Skeletal muscle satellite cell (primary cell): ENCODE measurements around the gene CDC42SE2.
"Not testable (repeated sequence)": the region's sequence is repeated elsewhere in the genome, so short reads cannot be mapped to it uniquely, and the experiment has no call there.

Experiments
- H3K27me3 ChIP-seq: 2 replicates; pipeline ENCODE4 v1.7.0; 2013; ENCODE audit warnings: low read length; ENCODE audit not compliant: control insufficient read depth, insufficient read depth
- H3K36me3 ChIP-seq: 2 replicates; pipeline ENCODE4 v1.7.0; 2013; ENCODE audit warnings: mild to moderate bottlenecking, control low read depth, low read length; ENCODE audit not compliant: insufficient read depth
- H3K4me1 ChIP-seq: 2 replicates; pipeline ENCODE4 v1.7.0; 2013; ENCODE audit warnings: low read length; ENCODE audit not compliant: control insufficient read depth, insufficient read depth
- H3K4me2 ChIP-seq: 2 replicates; pipeline ENCODE4 v1.7.0; 2013; ENCODE audit warnings: mild to moderate bottlenecking, low read length
- H3K4me3 ChIP-seq: 2 replicates; pipeline ENCODE4 v1.7.0; 2013; ENCODE audit warnings: low read length
- H3K9ac ChIP-seq: 2 replicates; pipeline ENCODE4 v1.7.0; 2013; ENCODE audit warnings: mild to moderate bottlenecking, low read depth, low read length, moderate library complexity
- H3K9me3 ChIP-seq: replicated peaks from 2 replicates; pipeline ENCODE4 v1.7.0; 2013; ENCODE audit warnings: mild to moderate bottlenecking, control low read depth, low read length

Gene CDC42SE2

DNA sequence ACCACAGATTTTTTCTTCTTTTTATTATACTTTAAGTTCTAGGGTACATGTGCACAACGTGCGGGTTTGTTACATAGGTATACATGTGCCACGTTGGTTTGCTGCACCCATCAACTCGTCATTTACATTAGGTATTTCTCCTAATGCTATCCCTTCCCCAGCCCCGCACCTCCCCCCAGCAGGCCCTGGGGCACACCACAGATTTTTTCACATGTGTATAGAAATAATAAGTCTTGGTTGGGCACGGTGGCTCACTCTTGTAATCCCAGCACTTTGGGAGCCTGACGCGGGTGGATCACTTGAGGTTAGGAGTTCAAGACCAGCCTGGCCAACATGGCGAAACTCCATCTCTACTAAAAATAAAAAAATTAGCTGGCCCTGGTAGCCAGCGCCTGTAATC lies 9.8 kb upstream of the CDC42SE2 start:
- H3K4me2 ChIP-seq, H3K4me3 ChIP-seq, H3K27me3 ChIP-seq, H3K9ac ChIP-seq, H3K9me3 ChIP-seq, H3K36me3 ChIP-seq: not testable (repeated sequence)
- peaks cover 13% of the 10 kb centered on the region for H3K4me1 ChIP-seq

DNA sequence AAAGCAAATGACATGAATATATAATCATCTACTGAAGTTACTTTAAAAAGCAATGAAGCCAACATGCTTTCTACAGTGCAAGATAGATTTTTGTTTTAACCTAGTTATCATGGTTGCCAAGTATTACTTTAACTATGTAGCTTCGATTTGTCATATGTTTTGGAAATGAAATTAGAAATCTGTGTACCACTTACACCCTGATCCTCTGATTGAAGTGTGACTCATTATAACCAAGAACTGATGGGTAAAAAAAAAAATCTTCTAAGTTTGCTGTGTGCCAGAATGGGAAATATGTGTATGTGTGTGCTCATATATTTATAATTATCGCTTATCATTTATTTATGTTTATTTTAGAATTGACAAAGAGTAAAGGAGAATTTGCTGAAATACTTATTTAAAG lies 9.1 kb upstream of the CDC42SE2 start:
- Histone ChIP-seq H3K4me2 (no peak overlapping the region), H3K9me3 (no peaks in the 10 kb centered on the region), H3K36me3 (no peaks in the 10 kb centered on the region), H3K4me1 (peaks cover 20% of the 10 kb centered on the region), H3K27me3 (no peaks in the 10 kb centered on the region), H3K4me3 (no peak overlapping the region), H3K9ac (no peak overlapping the region)

DNA sequence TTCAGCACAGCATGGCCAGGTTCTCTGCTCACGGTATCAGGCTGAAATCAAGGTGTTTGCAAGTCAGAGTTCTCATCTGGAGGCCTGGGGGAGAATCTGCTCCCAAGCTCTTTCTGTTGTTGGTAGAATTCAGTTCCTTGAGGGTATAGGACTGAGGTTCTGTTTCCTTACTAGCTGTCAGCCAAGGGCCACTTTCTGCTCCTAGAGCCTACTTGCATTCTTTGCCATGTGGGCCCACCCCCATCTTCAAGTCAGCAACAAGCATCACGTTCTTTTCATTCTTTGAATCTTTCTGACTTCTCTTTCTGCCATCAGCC lies 7.4 kb upstream of the CDC42SE2 start:
- Histone ChIP-seq H3K4me1 (peaks cover 30% of the 10 kb centered on the region), H3K36me3 (no peaks in the 10 kb centered on the region), H3K9ac (no peak overlapping the region), H3K9me3 (no peaks in the 10 kb centered on the region), H3K4me3 (no peak overlapping the region), H3K4me2 (no peak overlapping the region), H3K27me3 (no peaks in the 10 kb centered on the region)

DNA sequence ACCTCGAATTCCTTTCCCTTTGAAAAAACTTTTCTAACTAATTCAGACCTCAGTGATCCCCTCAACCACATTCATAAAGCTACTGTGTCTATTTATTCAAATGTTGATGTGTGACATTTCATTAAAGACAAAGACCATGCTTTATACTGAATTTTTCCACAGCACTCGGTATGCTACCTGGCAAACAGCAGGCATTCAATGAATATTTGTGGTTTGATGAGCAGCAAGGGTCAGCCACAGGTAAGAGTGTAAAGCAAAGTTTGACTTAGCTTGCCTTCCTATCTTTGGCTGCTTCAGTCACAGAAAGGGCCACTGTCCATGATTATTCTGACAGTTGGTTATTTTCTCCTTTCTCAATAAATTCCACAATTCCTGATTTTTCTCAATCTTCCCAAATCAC lies 5.1 kb upstream of the CDC42SE2 start:
- Histone ChIP-seq H3K4me1 (peaks cover 44% of the 10 kb centered on the region), H3K9ac (no peak overlapping the region), H3K36me3 (no peaks in the 10 kb centered on the region), H3K9me3 (no peaks in the 10 kb centered on the region), H3K4me2 (no peak overlapping the region), H3K27me3 (no peaks in the 10 kb centered on the region), H3K4me3 (no peak overlapping the region)

DNA sequence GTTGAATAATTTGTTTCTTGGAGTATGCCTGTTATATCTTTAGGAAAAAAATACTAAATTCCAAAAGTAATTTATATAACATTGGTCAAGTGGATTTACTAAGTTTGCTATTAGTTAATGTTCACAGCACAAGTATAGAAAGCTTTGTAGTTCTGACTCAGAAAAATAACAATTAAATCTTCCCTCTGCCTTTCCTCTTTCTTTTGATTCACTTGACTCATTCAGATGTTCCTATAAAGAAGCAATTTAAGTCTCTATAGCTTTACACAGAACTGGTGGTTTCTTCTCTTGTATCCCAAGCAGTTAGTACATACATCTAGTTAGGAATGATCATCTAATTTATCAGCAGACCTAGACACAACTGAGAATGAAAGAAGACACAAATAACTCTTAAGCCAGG lies 4.5 kb upstream of the CDC42SE2 start:
- Histone ChIP-seq H3K4me2 (peak overlapping the region; percentile 28), H3K9ac (no peak overlapping the region), H3K4me1 (peaks cover 44% of the 10 kb centered on the region), H3K36me3 (no peaks in the 10 kb centered on the region), H3K4me3 (no peak overlapping the region), H3K9me3 (no peaks in the 10 kb centered on the region), H3K27me3 (no peaks in the 10 kb centered on the region)

DNA sequence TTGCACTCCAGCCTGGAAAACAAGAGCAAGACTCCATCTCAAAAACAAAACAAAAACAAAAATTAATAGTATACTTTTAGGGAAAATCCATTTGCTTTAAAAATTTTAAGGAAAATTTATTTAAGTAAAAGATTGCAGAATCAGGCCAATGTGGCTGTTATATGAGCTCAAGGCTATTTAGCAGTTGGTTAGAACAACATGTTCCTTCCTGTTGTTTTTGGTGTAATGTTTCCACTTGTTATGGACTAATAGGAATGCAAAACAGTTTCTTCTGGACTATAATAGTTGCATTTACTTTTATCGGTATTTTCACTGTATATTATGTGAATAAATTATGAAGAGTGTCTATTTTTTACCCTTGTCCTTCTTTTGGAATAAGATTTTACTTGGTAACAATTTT lies 3.0 kb upstream of the CDC42SE2 start:
- Histone ChIP-seq H3K4me2 (peak overlapping the region; percentile 44), H3K4me1 (peaks cover 53% of the 10 kb centered on the region), H3K9me3 (no peaks in the 10 kb centered on the region), H3K4me3 (no peak overlapping the region), H3K36me3 (no peaks in the 10 kb centered on the region), H3K9ac (no peak overlapping the region), H3K27me3 (no peaks in the 10 kb centered on the region)

DNA sequence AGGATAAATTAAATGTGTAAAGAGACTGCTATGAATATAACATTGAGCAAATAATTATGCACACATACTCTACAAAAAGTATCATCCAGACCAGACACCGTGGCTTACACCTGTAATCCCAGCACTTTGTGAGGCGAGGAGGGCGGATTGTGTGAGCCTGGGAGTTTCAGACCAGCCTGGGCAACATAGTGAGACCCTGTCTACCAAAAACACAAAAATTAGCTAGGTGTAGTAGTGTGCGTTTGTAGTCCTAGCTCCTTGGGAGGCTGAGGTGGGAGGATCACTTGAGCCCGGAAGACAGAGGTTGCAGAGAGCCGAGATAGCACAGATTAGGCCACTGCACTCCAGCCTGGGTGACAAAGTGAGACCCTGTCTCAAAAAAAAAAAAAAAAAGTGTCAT lies 2.4 kb upstream of the CDC42SE2 start:
- H3K9ac ChIP-seq: no peak overlapping the region
- peaks cover 55% of the 10 kb centered on the region for H3K4me1 ChIP-seq

DNA sequence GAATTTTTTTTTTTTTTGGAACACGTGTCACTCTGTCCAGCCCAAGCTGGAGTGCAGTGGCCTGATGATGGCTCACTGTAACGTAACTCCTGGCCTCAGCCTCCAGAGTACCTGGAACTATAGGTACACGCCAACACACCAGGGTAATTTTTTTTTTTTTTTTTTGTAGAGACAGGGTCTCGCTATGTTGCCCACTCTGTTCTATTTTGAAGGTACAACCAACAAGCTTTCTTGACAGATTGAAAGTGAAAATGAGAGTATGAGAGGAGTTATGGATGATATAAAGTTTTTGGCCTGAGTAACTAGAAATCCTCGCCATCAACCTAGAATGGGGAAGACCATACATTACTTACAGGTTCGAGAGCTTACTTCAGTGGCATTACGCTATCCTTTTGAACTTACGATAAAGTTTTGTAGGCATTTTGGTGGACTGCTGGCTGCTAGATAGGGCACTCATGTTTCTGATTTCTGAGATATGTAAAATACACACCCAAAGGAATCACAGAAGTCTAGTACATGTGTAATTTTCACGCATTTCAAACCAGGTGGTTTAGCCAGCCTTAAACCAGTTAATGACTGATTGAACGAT lies 806 bp upstream of the CDC42SE2 start:
- Histone ChIP-seq H3K9ac (peak overlapping the region; percentile 94), H3K9me3 (no peaks in the 10 kb centered on the region), H3K27me3 (no peaks in the 10 kb centered on the region), H3K4me3 (peak overlapping the region; percentile 98), H3K36me3 (no peaks in the 10 kb centered on the region), H3K4me1 (peaks cover 52% of the 10 kb centered on the region), H3K4me2 (peak overlapping the region; percentile 96)

More for the DNA sequence above, 2.4 kb upstream of the CDC42SE2 start:
- H3K4me2 ChIP-seq: no peak overlapping the region
- H3K9me3 ChIP-seq: no peaks in the 10 kb centered on the region
- H3K4me3 ChIP-seq: no peak overlapping the region
- H3K36me3 ChIP-seq: no peaks in the 10 kb centered on the region
- no peaks in the 10 kb centered on the region for H3K27me3 ChIP-seq

DNA sequence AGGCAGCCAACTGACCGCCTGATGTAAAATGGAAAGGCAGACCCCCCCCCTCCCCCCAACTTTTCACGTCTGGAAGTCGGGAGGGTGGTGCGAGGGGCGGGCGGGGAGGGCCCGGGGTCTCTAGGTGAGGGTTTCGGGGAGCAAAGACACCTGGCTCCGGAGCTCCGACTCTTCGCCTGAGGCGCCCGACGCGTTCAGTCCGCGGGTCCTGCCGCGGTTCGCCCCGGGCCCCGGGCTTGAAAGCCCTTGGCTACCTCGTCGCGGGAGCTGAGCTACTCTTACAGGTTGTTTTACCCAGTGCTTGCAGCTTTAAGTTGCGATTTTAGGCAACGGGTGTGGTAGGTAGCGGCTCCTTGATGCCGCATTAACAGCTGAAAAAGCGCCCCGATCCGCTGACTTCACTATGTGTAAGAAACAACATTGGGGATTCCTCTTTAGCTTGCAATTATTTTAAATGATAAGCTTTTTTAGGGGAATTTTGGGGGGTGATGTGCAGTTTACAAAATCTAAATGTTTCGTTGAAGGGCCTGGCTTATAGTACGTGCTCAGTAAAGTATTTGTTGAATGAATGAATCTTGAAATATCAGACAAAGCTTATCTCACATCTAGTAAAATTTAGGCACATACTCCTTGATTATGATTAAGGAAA lies 722 bp downstream of the CDC42SE2 start:
- Histone ChIP-seq H3K9me3 (no peaks in the 10 kb centered on the region), H3K36me3 (no peaks in the 10 kb centered on the region), H3K4me2 (peak overlapping the region; percentile 84), H3K4me1 (peaks cover 37% of the 10 kb centered on the region), H3K27me3 (no peaks in the 10 kb centered on the region), H3K9ac (peak overlapping the region; percentile 94), H3K4me3 (peak overlapping the region; percentile 98)

DNA sequence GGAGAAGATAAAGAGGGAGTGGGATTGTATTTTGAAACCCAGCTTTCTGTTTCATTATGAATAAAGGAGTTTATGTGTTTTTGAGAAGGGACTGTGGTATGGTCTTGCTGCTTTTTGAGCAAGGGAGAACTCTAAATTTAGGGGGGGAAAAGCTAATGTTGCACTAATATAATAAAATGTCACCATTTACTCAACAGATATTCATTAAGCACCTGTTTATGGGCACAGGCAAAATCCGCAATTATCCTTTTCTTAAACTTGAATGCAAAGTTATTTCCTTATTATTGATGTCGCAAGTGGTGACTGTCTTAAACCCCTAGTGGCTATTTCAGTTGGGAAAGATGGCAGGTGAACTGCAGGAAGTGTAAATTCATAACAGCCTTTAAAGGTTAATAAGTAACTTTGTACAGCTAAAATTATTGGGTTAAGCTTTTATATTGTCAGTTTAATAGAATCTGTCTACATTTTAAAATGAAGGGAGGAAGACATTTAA lies 1.5 kb downstream of the CDC42SE2 start:
- Histone ChIP-seq H3K9me3 (no peaks in the 10 kb centered on the region), H3K36me3 (no peaks in the 10 kb centered on the region), H3K9ac (peak overlapping the region; percentile 94), H3K4me3 (peak overlapping the region; percentile 98), H3K4me2 (peak overlapping the region; percentile 84), H3K27me3 (no peaks in the 10 kb centered on the region), H3K4me1 (peaks cover 33% of the 10 kb centered on the region)

DNA sequence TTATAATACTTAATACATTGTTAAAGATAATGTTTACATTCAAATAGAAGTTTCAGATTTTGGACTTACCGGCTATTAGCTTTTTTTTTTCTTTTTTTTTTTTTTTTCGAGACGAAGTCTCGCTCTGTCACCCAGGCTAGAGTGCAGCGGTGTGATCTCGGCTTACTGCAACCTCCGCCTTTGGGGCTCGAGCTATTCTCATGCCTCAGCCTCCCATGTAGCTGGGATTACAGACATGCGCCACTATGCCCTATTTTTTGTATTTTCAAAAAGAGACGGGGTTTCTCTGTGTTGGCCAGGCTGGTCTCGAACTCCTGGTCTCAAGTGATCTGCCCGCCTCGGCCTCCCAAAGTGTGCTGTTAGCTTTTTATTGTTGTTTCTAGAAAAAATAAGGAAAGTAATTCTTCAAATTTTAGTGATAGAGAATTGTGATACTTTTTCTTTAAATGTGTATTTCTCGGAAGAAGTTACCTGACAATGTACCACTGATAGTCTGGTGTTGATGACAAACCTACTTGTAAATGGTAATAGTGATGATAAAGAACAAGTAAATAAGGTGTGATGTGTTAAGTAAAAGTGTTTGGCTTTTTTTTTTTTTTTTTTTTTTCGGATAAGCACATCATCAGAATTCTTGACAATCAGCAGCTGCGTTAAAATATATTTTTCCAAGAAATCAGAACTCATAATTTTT lies 2.7 kb downstream of the CDC42SE2 start:
- H3K36me3 ChIP-seq: no peaks in the 10 kb centered on the region
- H3K9me3 ChIP-seq: no peaks in the 10 kb centered on the region
- no peak overlapping the region for H3K9ac ChIP-seq
- H3K4me2 ChIP-seq: no peak overlapping the region
- no peak overlapping the region for H3K4me3 ChIP-seq
- H3K27me3 ChIP-seq: no peaks in the 10 kb centered on the region
- peaks cover 34% of the 10 kb centered on the region for H3K4me1 ChIP-seq
